ENCODE measurements around the gene BRSK2.

- TF ChIP-seq ZNF18 (tag by site-specific recombination; IDR thresholded peaks at IDR 0.05) (no peak), ZNF518A (tag by site-specific recombination; conservative IDR thresholded peaks at IDR 0.05; ENCODE audit: low read depth) (no peak), REST (tag by site-specific recombination; IDR thresholded peaks at IDR 0.05) (no peak), FEZF1 (tag by site-specific recombination; IDR thresholded peaks at IDR 0.05) (no peak), CTCF (tag by site-specific recombination; IDR thresholded peaks at IDR 0.05) (no peak), GLI4 (tag by site-specific recombination; IDR thresholded peaks at IDR 0.05) (no peak), ZBTB1 (tag by site-specific recombination; IDR thresholded peaks at IDR 0.05) (no peak), ZNF610 (tag by site-specific recombination; IDR thresholded peaks at IDR 0.05; ENCODE audit: borderline replicate concordance) (no peak), MZF1 (tag by site-specific recombination; IDR thresholded peaks at IDR 0.05; ENCODE audit: borderline replicate concordance) (no peak), ZNF16 (tag by site-specific recombination; IDR thresholded peaks at IDR 0.05; ENCODE audit: low read depth) (no peak), ZNF530 (tag by site-specific recombination; IDR thresholded peaks at IDR 0.05; ENCODE audit: low read depth) (no peak), ZNF148 (tag by site-specific recombination; IDR thresholded peaks at IDR 0.05; ENCODE audit: borderline replicate concordance) (no peak), SALL2 (tag by site-specific recombination; IDR thresholded peaks at IDR 0.05; ENCODE audit: borderline replicate concordance) (no peak)
These were observed 45.6 kb upstream of the BRSK2 start for GRCh38 chr11:1344056-1344635.

Measured in HEK293 (cell line).